ENCODE measurements around the gene SLC25A22. TPM values are rescaled to one million over a fixed set of nuclear protein-coding genes. Genes with fewer than 3 reads are reported as not detected.

Gene SLC25A22
- total and polyA plus RNA-seq, 9 of the 15 experiments (the other 6 are each of a cell fraction or from before 2014, with no cell fraction given), result 0.41 to 55.4 (median 11.4) TPM

DNA sequence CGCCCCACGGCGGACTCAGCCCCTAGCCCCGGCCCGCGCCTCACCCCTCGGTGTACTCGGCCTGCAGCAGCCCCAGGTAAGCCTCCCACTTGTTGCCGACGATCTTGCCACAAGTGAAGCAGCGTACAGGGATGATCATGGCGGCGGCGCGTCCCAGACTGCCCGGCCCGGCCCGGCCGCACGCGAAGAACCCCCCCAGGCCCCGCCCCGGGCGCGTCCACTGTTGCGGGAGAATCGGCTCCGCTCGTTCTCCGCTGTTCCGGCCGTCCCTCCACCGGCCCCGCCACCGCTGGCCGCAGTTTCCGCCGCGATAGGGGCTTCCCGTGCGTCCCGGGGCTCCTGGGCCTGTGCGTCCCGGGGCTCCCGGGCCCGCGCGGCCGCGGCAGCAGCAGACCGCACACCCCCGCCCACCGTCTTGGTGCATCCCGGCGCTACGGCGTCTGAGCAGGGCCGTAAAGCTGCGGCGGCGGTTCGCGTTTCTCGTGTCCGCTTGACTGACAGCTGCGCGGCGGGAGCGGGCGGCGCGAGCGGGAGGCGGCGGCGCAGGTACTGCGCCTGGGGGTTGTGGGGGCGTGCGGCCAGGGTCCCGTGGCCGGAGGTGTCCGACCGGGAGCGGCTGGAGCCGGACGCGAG, 44.4 kb upstream of the SLC25A22 start, which contains the start of the genes POLR2L and TSPAN4 (continued):
- TF ChIP-seq, protein P1, sequence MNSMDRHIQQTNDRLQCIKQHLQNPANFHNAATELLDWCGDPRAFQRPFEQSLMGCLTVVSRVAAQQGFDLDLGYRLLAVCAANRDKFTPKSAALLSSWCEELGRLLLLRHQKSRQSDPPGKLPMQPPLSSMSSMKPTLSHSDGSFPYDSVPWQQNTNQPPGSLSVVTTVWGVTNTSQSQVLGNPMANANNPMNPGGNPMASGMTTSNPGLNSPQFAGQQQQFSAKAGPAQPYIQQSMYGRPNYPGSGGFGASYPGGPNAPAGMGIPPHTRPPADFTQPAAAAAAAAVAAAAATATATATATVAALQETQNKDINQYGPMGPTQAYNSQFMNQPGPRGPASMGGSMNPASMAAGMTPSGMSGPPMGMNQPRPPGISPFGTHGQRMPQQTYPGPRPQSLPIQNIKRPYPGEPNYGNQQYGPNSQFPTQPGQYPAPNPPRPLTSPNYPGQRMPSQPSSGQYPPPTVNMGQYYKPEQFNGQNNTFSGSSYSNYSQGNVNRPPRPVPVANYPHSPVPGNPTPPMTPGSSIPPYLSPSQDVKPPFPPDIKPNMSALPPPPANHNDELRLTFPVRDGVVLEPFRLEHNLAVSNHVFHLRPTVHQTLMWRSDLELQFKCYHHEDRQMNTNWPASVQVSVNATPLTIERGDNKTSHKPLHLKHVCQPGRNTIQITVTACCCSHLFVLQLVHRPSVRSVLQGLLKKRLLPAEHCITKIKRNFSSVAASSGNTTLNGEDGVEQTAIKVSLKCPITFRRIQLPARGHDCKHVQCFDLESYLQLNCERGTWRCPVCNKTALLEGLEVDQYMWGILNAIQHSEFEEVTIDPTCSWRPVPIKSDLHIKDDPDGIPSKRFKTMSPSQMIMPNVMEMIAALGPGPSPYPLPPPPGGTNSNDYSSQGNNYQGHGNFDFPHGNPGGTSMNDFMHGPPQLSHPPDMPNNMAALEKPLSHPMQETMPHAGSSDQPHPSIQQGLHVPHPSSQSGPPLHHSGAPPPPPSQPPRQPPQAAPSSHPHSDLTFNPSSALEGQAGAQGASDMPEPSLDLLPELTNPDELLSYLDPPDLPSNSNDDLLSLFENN (IDR thresholded peaks at IDR 0.05; ENCODE audit: low read depth in 2 of 2, low read length in 2 of 2), result peak in 1 of 2 experiments; percentile 77; a peak in 2 of 4 replicates
- TF ChIP-seq SAFB (IDR thresholded peaks at IDR 0.05; ENCODE audit: borderline replicate concordance, low read depth, low read length) (peak; percentile 40; the same call in 1 of the 2 replicates), BRCA1 (IDR thresholded peaks at IDR 0.05) (no peak), BRCA1 (CRISPR knock-in tag; IDR thresholded peaks at IDR 0.05) (no peak), PRPF4 (IDR thresholded peaks at IDR 0.05; ENCODE audit: insufficient read depth, low read depth, low read length, poor library complexity, severe bottlenecking) (no peak), CREB1 (IDR thresholded peaks at IDR 0.05) (peak; percentile 33), CREB1 (CRISPR knock-in tag; IDR thresholded peaks at IDR 0.05) (peak; percentile 61), POLR2A (conservative IDR thresholded peaks at IDR 0.05) (peak; percentile 95), NCOR1 (IDR thresholded peaks at IDR 0.05) (0 out of 2 replicates have a peak, but pooled peaks have one; percentile 18), MYNN (IDR thresholded peaks at IDR 0.05) (no peak), MYNN (CRISPR knock-in tag; IDR thresholded peaks at IDR 0.05) (no peak), KLF13 (tag; IDR thresholded peaks at IDR 0.05; ENCODE audit: borderline replicate concordance, low read depth) (peak; percentile 70), U2AF1 (optimal IDR thresholded peaks at IDR 0.05; ENCODE audit: low read depth, low read length) (peak; percentile 84), NEUROD1 (IDR thresholded peaks at IDR 0.05; ENCODE audit: borderline replicate concordance, low read depth, low read length, partially characterized antibody) (peak; percentile 92), NRF1 (conservative IDR thresholded peaks at IDR 0.05 in 1 of 2, IDR thresholded peaks at IDR 0.05 in 1 of 2) (peak in 1 of 2 experiments; percentile 72; a peak in 2 of 4 replicates), ZNF347 (CRISPR knock-in tag; IDR thresholded peaks at IDR 0.05; ENCODE audit: low read depth) (no peak), KAT2B (IDR thresholded peaks at IDR 0.05; ENCODE audit: low read depth, low read length) (no peak)
- TF ChIP-seq, protein P2, sequence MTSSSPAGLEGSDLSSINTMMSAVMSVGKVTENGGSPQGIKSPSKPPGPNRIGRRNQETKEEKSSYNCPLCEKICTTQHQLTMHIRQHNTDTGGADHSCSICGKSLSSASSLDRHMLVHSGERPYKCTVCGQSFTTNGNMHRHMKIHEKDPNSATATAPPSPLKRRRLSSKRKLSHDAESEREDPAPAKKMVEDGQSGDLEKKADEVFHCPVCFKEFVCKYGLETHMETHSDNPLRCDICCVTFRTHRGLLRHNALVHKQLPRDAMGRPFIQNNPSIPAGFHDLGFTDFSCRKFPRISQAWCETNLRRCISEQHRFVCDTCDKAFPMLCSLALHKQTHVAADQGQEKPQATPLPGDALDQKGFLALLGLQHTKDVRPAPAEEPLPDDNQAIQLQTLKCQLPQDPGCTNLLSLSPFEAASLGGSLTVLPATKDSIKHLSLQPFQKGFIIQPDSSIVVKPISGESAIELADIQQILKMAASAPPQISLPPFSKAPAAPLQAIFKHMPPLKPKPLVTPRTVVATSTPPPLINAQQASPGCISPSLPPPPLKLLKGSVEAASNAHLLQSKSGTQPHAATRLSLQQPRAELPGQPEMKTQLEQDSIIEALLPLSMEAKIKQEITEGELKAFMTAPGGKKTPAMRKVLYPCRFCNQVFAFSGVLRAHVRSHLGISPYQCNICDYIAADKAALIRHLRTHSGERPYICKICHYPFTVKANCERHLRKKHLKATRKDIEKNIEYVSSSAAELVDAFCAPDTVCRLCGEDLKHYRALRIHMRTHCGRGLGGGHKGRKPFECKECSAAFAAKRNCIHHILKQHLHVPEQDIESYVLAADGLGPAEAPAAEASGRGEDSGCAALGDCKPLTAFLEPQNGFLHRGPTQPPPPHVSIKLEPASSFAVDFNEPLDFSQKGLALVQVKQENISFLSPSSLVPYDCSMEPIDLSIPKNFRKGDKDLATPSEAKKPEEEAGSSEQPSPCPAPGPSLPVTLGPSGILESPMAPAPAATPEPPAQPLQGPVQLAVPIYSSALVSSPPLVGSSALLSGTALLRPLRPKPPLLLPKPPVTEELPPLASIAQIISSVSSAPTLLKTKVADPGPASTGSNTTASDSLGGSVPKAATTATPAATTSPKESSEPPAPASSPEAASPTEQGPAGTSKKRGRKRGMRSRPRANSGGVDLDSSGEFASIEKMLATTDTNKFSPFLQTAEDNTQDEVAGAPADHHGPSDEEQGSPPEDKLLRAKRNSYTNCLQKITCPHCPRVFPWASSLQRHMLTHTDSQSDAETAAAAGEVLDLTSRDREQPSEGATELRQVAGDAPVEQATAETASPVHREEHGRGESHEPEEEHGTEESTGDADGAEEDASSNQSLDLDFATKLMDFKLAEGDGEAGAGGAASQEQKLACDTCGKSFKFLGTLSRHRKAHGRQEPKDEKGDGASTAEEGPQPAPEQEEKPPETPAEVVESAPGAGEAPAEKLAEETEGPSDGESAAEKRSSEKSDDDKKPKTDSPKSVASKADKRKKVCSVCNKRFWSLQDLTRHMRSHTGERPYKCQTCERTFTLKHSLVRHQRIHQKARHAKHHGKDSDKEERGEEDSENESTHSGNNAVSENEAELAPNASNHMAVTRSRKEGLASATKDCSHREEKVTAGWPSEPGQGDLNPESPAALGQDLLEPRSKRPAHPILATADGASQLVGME (CRISPR knock-in tag; IDR thresholded peaks at IDR 0.05), result no peak
- TF ChIP-seq, protein P3, sequence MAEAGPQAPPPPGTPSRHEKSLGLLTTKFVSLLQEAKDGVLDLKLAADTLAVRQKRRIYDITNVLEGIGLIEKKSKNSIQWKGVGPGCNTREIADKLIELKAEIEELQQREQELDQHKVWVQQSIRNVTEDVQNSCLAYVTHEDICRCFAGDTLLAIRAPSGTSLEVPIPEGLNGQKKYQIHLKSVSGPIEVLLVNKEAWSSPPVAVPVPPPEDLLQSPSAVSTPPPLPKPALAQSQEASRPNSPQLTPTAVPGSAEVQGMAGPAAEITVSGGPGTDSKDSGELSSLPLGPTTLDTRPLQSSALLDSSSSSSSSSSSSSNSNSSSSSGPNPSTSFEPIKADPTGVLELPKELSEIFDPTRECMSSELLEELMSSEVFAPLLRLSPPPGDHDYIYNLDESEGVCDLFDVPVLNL (CRISPR knock-in tag; IDR thresholded peaks at IDR 0.05; ENCODE audit: low read depth), result peak; percentile 43; the same call in 1 of the 2 replicates

Data from K562 (cell line).